NOMO-1 treated with dmso at 0.1 percent for 144 hours (cell line): ENCODE results near the gene TSC22D1.

Experiments
- DNase-seq: peaks from one replicate; lab custom pipeline; 2025; ENCODE audit not compliant: unreplicated experiment; lab: John Stamatoyannopoulos, UW

TSC22D1 gene

GRCh38 chr13:44411841-44412240 is 164.3 kb downstream of the TSC22D1 start:
- no peak for DNase-seq

GRCh38 chr13:44410328-44410859 is 165.7 kb downstream of the TSC22D1 start:
- no peak for DNase-seq

DNA sequence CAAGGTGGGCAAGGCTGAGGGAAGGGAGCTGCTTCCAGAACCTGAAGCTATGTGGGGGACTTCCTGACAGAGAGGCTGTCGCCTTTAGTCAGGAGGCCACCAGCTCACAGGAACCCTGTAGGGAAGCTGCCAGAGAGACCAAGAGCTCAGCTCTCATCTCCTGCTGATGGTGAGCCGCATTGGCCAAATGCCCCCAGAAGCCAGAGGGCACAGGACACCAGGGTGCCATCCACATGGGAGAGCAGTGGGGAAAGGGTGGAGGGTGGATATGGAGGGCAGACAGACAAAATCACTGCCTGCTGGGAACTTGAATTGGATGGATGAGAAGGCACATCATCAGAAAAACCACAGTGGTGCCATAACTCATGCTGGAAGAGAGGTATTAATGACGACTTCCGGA is 166.5 kb downstream of the TSC22D1 start:
- no peak for DNase-seq

GRCh38 chr13:44407891-44408290 is 168.2 kb downstream of the TSC22D1 start:
- no peak for DNase-seq

- DNase-seq = no peak
Observed at GRCh38 chr13:44407379-44407778, 168.8 kb downstream of the TSC22D1 start.

DNA sequence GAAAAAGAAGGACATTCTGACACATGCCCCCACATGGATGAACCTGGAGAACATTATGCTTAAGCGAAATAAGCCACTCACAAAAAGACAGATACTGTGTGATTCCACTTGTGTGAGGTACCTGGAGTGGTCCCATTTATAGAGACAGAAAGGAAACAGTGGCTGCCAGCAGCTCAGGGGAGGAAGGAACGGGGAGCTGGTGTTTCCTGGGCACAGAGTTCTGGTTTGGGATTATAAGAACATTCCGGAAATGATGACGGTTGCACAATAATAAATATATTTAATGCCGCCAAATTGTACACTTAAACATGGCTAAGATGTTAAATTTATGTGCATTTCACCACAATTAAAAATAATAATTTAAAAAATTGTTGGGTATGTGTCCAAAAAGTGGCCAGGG is 169.5 kb downstream of the TSC22D1 start:
- no peak for DNase-seq

DNA sequence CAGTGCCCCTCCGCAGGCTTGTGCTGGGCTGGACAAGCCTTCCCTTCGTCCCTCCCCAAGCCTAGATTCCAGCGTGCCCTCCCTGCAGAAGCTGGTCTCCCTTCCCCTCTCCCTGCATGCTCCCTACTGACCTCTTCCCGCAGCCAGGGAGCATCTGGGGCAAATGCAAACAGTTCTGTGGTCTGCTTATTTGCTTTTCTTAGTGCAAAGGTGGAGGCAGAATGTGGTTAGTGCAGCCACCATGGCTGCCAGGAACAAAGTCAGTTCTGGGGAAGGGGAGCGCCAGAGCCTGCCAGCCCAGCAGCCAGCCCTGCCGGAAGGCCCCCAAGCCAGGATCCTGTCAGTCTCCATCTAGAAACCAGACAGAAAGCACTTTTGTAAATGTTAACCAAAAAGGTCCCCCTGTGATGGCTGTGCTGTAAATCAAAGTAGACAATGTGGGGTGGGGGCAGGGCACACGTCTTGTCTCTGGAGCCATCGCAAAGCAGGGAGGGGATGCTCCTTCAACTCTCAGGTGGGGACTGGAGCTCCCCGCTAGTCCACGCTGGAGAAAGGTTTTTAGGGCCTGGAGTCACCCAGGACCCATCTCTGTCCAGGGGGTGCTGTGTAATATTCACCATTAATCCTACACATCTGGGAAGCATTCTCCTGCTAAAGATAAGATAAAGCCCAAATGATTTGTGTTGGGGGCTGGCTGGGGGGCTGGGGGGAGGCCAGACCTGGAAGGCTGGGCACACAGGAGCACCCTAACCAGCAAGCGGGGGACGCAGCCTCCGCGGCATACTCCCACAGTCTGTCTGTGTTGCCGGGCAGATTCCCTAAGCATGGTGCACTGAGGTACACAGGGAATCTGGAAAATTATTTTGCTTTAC is 171.6 kb downstream of the TSC22D1 start:
- DNase-seq = no peak

DNA sequence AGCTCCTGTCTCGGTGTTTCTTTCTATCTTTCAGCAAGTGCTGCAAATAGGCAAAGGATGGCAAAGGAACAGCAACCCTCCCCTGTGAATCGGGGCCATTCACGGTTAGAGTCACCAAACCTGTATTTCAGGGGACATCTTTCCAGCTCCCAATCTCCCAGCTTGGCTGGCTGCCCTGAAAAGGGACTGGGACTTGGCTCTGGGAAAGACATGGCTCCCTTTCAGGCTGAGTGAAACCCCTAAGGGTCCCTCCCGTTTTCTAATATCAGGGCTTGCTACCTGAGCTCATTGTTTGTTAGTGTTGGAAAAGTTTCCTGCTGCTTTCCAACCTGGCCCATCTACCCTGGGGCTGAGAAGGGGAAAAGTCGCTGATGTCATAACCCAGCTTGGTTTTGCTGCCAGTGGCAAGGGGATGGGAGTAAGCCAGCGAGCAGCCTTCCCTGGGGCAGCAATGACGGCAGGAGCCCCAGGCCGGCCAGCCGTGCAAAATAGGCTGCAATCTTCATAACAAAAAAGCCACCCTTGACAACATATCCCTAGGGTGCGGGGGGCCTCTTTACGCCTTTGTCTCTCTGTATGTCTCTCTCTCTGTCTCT is 172.6 kb downstream of the TSC22D1 start:
- no peak for DNase-seq

DNA sequence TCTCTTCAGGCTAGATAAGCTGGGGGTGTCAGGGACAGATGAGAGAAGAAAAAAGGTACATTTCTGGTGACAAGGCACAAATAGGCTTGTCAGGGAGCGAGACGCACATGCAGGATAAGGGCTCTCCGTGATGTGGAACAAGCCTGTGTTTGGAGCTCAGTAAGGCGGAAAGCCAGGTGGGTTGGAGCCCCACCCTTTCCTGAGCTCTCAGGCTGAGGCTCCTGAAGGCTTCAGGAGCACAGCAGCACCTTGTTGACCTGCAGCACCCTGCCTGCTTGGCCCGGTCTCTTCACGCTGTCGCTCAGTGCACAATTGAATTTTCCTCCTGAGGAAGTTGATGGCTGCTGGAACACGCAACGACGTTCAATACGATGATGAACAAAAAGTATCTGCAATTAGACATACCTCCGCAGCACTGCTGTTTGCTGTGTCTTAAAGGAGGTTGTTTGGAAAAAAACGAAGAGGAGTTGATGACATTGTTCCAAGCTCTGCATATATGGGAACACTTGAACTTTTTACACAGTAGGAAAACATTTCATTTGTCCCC is 173.2 kb downstream of the TSC22D1 start:
- no peak for DNase-seq

GRCh38 chr13:44401577-44401976 is 174.6 kb downstream of the TSC22D1 start:
- DNase-seq = no peak

- no peak for DNase-seq
Observed at GRCh38 chr13:44400736-44401135, 175.4 kb downstream of the TSC22D1 start.

GRCh38 chr13:44399074-44399473 is 177.1 kb downstream of the TSC22D1 start:
- no peak for DNase-seq

DNA sequence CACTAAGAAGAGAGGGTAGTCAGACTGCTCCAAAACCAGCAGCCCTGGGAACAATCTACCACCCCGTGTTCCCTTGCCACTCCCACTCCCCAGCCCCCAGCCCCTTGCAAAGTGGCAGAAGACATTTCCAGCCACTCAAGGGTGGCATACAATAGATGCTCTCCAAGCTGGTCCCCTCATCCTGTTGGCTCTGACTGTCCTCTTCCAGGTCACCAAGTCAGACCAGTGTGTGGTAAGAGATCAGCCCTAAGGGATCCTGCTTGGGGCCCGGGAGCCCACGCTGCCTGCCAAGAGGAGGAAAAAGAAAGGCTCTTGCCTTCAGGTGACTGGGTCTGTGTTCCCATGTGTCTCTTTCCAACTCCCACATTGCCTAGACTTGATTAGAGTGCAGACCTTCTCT is 177.5 kb downstream of the TSC22D1 start:
- DNase-seq = no peak

DNA sequence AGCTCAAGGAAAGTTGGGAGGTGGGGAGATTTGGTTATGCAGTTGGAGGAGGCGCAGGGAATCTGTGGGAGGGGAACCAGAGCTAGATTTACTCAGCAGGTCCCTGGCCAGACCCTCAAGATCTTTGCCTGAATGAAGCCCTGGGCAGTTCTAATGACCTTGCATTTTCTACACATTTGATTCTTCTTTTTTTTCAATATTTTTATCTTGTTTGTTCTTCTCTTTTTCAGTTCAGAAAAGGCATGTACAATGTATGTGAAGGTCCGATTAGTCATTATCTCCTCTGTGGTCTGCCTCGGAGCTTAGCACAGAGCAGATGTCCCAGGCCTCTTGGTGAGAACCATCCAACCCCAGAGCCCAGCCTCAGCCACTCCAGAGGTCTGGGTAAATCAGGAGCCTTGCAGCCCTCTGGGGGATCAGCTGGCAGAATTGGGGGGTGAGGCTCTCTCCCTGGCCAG is 178.3 kb downstream of the TSC22D1 start:
- no peak for DNase-seq

DNA sequence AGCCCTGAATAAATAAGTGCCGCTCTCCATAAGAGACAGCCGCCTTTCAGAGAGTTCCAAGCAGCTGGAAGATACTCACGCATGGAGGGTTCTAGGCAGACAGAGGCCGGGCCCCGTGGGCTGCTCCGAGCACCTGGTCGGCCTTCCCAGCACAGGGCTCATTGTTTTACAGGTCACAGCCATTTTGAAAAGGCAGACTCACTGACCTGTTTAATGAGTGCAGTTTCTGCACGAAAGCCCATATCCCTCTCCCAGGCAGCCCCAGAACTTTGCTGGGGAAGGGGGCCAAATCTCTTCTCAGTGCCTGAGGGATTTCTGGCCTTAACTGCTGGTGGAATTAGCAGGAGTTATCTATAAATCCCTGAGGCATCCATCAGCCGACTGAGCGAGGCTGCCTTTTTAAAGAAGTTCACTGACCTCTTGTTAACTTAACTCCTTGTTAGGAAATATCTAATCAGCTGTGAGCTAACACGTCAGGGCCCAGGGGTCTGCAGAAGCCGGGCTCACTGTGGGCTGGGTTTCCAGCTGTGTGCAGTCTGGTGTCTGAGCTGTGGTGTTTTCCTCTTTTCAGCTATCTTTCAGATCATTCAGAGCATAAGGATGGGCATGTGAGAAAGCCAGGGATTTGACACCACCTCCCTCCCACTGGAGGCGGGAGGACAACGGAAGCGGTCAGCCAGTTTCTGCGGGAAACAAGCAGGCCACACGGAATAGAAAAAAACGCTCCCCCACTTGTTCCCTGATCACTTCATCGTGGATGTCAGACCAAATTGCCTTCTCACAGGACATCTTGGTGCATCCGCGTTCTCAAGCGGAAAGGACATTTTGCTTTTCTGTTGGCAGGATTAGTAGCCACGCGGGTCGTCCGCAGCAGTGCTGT is 179.2 kb downstream of the TSC22D1 start:
- no peak for DNase-seq

DNA sequence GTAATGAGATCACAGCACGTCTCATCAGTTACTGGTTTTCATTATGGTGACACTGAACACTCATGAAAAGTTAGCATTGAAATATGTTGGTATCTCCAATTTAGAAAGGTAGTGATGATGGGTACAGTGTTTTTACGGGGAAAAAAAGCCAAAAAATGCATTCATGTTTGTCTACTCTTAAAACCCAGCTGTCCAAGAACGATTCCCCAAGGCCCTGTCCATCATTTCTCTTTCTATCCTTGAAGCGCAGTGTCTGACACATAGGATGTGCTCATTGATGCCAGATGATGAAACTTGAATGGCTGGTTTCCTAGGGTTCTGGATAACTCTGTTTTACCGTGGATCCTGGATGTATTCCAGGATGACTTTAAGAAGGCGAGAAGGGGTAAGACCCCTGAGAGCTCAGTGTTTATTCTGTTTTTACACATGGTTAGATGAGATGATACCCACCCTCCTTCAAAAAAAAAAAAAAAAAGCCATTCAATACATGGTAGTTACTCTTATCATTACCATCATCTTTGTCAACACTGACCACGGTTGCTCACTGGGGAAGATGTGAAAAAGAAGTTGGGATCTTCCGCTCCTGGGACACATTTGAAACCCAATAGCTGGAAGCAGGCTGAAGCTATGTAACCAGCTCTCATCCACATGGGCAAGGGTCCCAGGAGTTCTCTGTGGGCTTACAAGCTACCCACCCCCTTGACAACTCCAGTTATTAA is 180.0 kb downstream of the TSC22D1 start:
- no peak for DNase-seq

DNA sequence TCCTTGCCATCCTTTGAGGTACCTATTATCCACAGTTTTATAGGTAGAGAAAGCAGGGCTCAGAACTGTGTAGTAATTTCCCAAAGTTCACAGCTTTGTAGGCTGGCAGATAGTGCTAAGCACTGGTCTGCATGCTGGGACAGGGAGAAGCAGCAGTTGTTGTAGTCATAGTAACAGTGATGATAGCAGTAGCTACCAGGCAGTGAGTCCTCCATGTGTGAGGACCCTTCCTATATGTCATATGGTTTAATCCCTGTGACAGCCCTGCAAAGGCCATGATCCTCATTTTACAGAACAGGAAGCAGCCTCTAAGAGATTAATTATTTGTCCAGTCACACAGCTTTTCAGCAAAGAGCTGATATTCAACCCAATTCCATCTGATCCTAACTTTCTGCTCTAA is 181.5 kb downstream of the TSC22D1 start:
- no peak for DNase-seq

- no peak for DNase-seq
Observed at GRCh38 chr13:44393391-44393790, 182.7 kb downstream of the TSC22D1 start.

- no peak for DNase-seq
Observed at GRCh38 chr13:44389876-44390275, 186.3 kb downstream of the TSC22D1 start.

GRCh38 chr13:44389060-44389666 is 187.0 kb downstream of the TSC22D1 start:
- peak; percentile 9 for DNase-seq
